A673 (cell line): ENCODE data around the gene ENDOG. TPM values are rescaled to one million over a fixed set of nuclear protein-coding genes. Genes with fewer than 3 reads are reported as not detected.

Experiments used
- BruUV-seq: library from RNA; stranded (reverse); fragments of 400-500 nt; replicated peaks from 2 replicates; lab custom pipeline; 2021; lab: Mats Ljungman, UMichigan
- CTCF ChIA-PET: fragments of 300-600 bp; sonication (Branson Sonifier 250); formaldehyde crosslinking; loops from one replicate; lab custom pipeline; 2022; ENCODE audit warnings: antibody characterized with exemption; lab: Charles Lee
- POLR2A ChIA-PET: fragments of 300-600 bp; sonication (Branson Sonifier 250); formaldehyde crosslinking; loops from one replicate; lab custom pipeline; 2022; ENCODE audit warnings: antibody characterized with exemption; ENCODE audit not compliant: low non-redundant PET; lab: Charles Lee
- DNase-seq: peaks from one replicate; pipeline ENCODE4 v3.0.0-alpha.2; 2015; ENCODE audit warnings: low spot score
- H3K27ac ChIP-seq: fragments of 200-600 bp; sonication (generic); 2 replicates; pipeline ENCODE4 v1.5.1; 2016; ENCODE audit warnings: mixed run types, low read depth, mild to moderate bottlenecking, mixed read lengths, antibody characterized with exemption, low read length; ENCODE audit not compliant: poor library complexity, severe bottlenecking
- H3K27me3 ChIP-seq: fragments of 200-600 bp; sonication (generic); replicated peaks from 2 replicates; pipeline ENCODE4 v1.6.1; 2017; ENCODE audit warnings: mixed run types, low read depth, mild to moderate bottlenecking, mixed read lengths, antibody characterized with exemption, low read length; ENCODE audit not compliant: insufficient read depth, poor library complexity
- H3K36me3 ChIP-seq: fragments of 200-600 bp; sonication (generic); 2 replicates; pipeline ENCODE4 v1.6.1; 2016; ENCODE audit warnings: mixed run types, mild to moderate bottlenecking, mixed read lengths, antibody characterized with exemption, low read length; ENCODE audit not compliant: insufficient read depth, poor library complexity, severe bottlenecking
- H3K4me1 ChIP-seq: fragments of 200-600 bp; sonication (generic); 2 replicates; pipeline ENCODE4 v1.6.1; 2017; ENCODE audit warnings: mixed run types, mild to moderate bottlenecking, mixed read lengths, antibody characterized with exemption, low read length; ENCODE audit not compliant: insufficient read depth, poor library complexity, severe bottlenecking
- H3K4me3 ChIP-seq: fragments of 200-600 bp; sonication (generic); 2 replicates; pipeline ENCODE4 v1.5.1; 2016; ENCODE audit warnings: low read depth, mixed run types, mild to moderate bottlenecking, mixed read lengths, low read length; ENCODE audit not compliant: poor library complexity, severe bottlenecking
- H3K9me3 ChIP-seq: fragments of 200-600 bp; sonication (generic); 2 replicates; pipeline ENCODE4 v1.6.1; 2016; ENCODE audit warnings: mixed run types, low read depth, mild to moderate bottlenecking, mixed read lengths, antibody characterized with exemption, low read length; ENCODE audit not compliant: poor library complexity, severe bottlenecking
- CTCF ChIP-seq: fragments of 300-800, 200-600 bp; sonication (generic); conservative IDR thresholded peaks from 2 replicates; pipeline ENCODE4 v1.5.1; 2017; ENCODE audit warnings: low read depth, mild to moderate bottlenecking, antibody characterized with exemption, low read length, moderate library complexity, mixed read lengths
- EZH2 ChIP-seq: fragments of 200-600 bp; sonication (generic); IDR thresholded peaks from 2 replicates; pipeline ENCODE4 v1.6.1; 2017; ENCODE audit warnings: borderline replicate concordance, low read depth, mild to moderate bottlenecking, mixed read lengths, antibody characterized with exemption, low read length; ENCODE audit not compliant: poor library complexity, severe bottlenecking
- intact Hi-C: fragments of 100-400 bp; cut with micrococcal nuclease; formaldehyde crosslinking; loops from one replicate; pipeline ENCODE4 v1.10.0; 2022; ENCODE audit not compliant: unreplicated experiment
- total RNA-seq: library from RNA; stranded (reverse); gene quantifications from 2 replicates; pipeline ENCODE4 v1.2.3, GENCODE V29; 2021

The ENDOG gene
- total RNA-seq, 1 experiment from 2014 or later: 46.7 TPM

- no peak for DNase-seq
- H3K4me3 ChIP-seq: peak overlapping the region; percentile 63
- no peaks in the 10 kb centered on the region for H3K27me3 ChIP-seq
- ChIA-PET POLR2A (no interaction called here), CTCF (no interaction called here)
- no peak overlapping the region for H3K27ac ChIP-seq
- peaks cover 47% of the 10 kb centered on the region for H3K36me3 ChIP-seq
- no peaks in the 10 kb centered on the region for H3K9me3 ChIP-seq
- intact Hi-C loops: no loop called here
- peaks cover 7% of the 10 kb centered on the region for H3K4me1 ChIP-seq
- no TSS peak for BruUV-seq
- TF ChIP-seq CTCF (no peak), EZH2 (no peak)
Observed at GRCh38 chr9:128828267-128828666, 10.0 kb downstream of the ENDOG start.

- POLR2A ChIA-PET: no interaction called here
- peaks cover 41% of the 10 kb centered on the region for H3K36me3 ChIP-seq
- TF ChIP-seq CTCF (no peak), EZH2 (no peak)
- TSS peak; percentile 39 for BruUV-seq
- peaks cover 7% of the 10 kb centered on the region for H3K4me1 ChIP-seq
- CTCF ChIA-PET: interaction anchor here (1.7 kb wide), 1 partner anchor 11 kb away, joined by 10 read pairs; the partner anchor contains the start of gene ENDOG
- no peaks in the 10 kb centered on the region for H3K27me3 ChIP-seq
- no peak for DNase-seq
- peak overlapping the region; percentile 63 for H3K4me3 ChIP-seq
- H3K9me3 ChIP-seq: no peaks in the 10 kb centered on the region
- intact Hi-C loops: no loop called here
- peak overlapping the region; percentile 82 for H3K27ac ChIP-seq
Observed at GRCh38 chr9:128828719-128829452, 10.6 kb downstream of the ENDOG start.

- ChIA-PET CTCF (interaction anchor here (1.0 to 1.7 kb wide), 2 partner anchors 10 to 11 kb away, joined by 6 to 10 read pairs; partner anchors contain the start of gene ENDOG), POLR2A (interaction anchor here (0.6 kb wide), 3 partner anchors 8 to 96 kb away, joined by 3 read pairs; no protein-coding TSS in a partner anchor)
- peaks cover 7% of the 10 kb centered on the region for H3K4me1 ChIP-seq
- intact Hi-C loops: no loop called here
- peak; percentile 97 for DNase-seq
- peak within 1 kb of the TSS; percentile 82 for H3K27ac ChIP-seq
- no peaks in the 10 kb centered on the region for H3K27me3 ChIP-seq
- TF ChIP-seq CTCF (no peak), EZH2 (no peak)
- peak within 1 kb of the TSS; percentile 63 for H3K4me3 ChIP-seq
- no TSS peak for BruUV-seq
- peaks cover 35% of the 10 kb centered on the region for H3K36me3 ChIP-seq
- H3K9me3 ChIP-seq: no peaks in the 10 kb centered on the region
Observed at GRCh38 chr9:128829477-128830251, 11.4 kb downstream of the ENDOG start, which contains the start of gene SPOUT1. Gene SPOUT1, minus strand, starts transcription at chr9:128829794. Its CDS starts 14 bp downstream, at chr9:128829780.
